Naive thymus-derived CD8-positive, alpha-beta T cell (primary cell): ENCODE measurements around the gene AP1S1. TPM values are rescaled to one million over a fixed set of nuclear protein-coding genes. Genes with fewer than 3 reads are reported as not detected.

Source experiments
- ATAC-seq, 2 donors: fragments of 150-1000 bp; cut with Tn5 transposase in 1 of 2; sonication (Bioruptor Pico), chemical (Tn5 transposase) in 1 of 2; 1 replicate in 1 of 2; 2 replicates in 1 of 2; pipeline ENCODE4 v1.10.0; 2021; ENCODE audit warnings: mild to moderate bottlenecking in 2 of 2, moderate library complexity in 2 of 2
- POLR2A ChIA-PET: fragments of 350-600 bp; sonication (Branson Sonifier 250); formaldehyde crosslinking; loops from one replicate; lab custom pipeline; 2021; ENCODE audit warnings: antibody characterized with exemption; lab: Charles Lee
- DNase-seq, 10 donors: peaks; one replicate each; pipeline versions ENCODE4 v3.0.0 to v3.0.0-alpha.2; 2020 to 2022
- H3K27ac Mint-ChIP-seq, 10 donors: one replicate each; pipeline ENCODE4 v1.8.0; 2020 to 2022; ENCODE audit warnings: mild to moderate bottlenecking in 10 of 10, mixed read lengths in 10 of 10, moderate library complexity in 4 of 10, inconsistent platforms in 1 of 10
- H3K27me3 Mint-ChIP-seq, 5 donors: one replicate each; pipeline ENCODE4 v1.8.0; 2021 to 2022; ENCODE audit warnings: mixed read lengths in 5 of 5
- H3K36me3 Mint-ChIP-seq, 3 donors: one replicate each; pipeline ENCODE4 v1.8.0; 2020 to 2022; ENCODE audit warnings: mixed read lengths in 3 of 3, mild to moderate bottlenecking in 2 of 3, inconsistent platforms in 1 of 3
- H3K4me1 Mint-ChIP-seq, 4 donors: one replicate each; pipeline ENCODE4 v1.8.0; 2021 to 2022; ENCODE audit warnings: mixed read lengths in 4 of 4
- H3K4me3 Mint-ChIP-seq, 10 donors: one replicate each; pipeline ENCODE4 v1.8.0; 2020 to 2022; ENCODE audit warnings: mild to moderate bottlenecking in 10 of 10, mixed read lengths in 10 of 10, moderate library complexity in 6 of 10, inconsistent platforms in 1 of 10
- H3K9me3 Mint-ChIP-seq, 9 donors: one replicate each; pipeline ENCODE4 v1.8.0; 2020 to 2022; ENCODE audit warnings: mixed read lengths in 9 of 9, mild to moderate bottlenecking in 3 of 9, inconsistent platforms in 1 of 9, moderate library complexity in 1 of 9
- polyA plus RNA-seq, 3 donors: library from polyadenylated mRNA; unstranded; fragments of 300-500 nt; fragmentation: Illumina TruSeq; gene quantifications; one replicate each; pipeline ENCODE4 v1.2.3, GENCODE V29; 2021
- total RNA-seq, 8 experiments: library from RNA in 2 of 8; stranded (reverse) in 2 of 8; gene quantifications; one replicate each; pipeline ENCODE4 v1.2.3 and lab custom pipeline; 2021 to 2026

The AP1S1 gene
- total and polyA plus RNA-seq, 5 experiments from 2014 or later, result 3.3 to 9.9 (median 4.6) TPM

DNA sequence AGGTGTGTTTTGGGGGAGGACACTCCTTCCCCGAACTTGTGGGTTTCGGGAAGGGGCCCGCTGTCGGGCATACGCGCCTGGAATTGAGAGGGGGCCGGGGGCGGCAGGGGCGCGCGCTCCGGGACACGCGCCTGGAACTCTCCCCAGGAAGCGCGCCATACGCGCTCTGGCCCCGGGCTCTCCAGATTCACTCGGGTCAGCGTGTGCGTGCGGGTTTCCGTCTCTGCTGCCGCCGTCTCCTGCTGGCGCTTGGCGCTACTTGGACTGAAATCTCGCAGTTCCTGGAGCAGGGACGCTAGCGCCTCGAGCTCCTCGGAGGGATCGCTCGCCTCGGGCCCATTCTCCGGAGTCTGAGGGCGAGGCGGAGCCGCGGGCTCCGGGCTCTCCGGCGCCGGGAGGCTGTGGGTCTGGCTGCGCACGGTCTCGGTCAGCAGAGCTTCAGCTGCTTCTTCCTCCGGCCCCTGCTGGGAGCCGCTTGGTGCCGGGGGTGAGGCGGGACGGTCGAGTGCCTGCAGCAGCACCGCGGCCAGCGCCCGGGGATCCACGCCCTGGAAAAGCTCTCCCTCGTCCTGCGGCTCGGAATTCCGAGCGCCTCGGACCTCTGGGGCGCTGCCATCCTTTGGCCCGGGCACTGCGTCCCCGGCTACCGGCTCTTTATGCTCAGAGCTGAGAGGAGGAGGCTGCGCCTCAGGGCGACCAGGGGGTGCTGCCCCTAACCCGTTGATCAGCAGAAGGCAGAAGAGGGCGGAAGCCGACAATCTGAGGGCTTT, 10.0 kb downstream of the AP1S1 start:
- ATAC-seq (no peak), DNase-seq (no peak)
- Mint-ChIP-seq H3K36me3 (peaks cover 0 to 19% (median 6%) of the 10 kb centered on the region in 3 donors), H3K4me3 (peak overlapping the region; percentile 51 to 99 (median 76)), H3K4me1 (peaks cover 30 to 46% (median 43%) of the 10 kb centered on the region in 4 donors), H3K9me3 (no peaks in the 10 kb centered on the region), H3K27ac (peak overlapping the region in 1 of 10 donors; percentile 48), H3K27me3 (peaks cover 26 to 65% (median 37%) of the 10 kb centered on the region in 5 donors)
- POLR2A ChIA-PET, result interaction anchor here (0.6 to 1.9 kb wide), 3 partner anchors 8 to 483 kb away, joined by 3 to 6 read pairs (median 3); no protein-coding TSS in a partner anchor

GRCh38 chr7:101165075-101165957, 11.0 kb downstream of the AP1S1 start, which contains the start of gene VGF:
Gene VGF, minus strand, starts transcription at chr7:101165569. Its CDS starts 726 bp downstream, at chr7:101164843.
- POLR2A ChIA-PET, result interaction anchor here (0.6 to 1.9 kb wide), 3 partner anchors 10 to 126 kb away, joined by 3 to 6 read pairs (median 3); no protein-coding TSS in a partner anchor
- ATAC-seq (peak; percentile 74 to 87), DNase-seq (peak; percentile 85 to 96 (median 90))
- peak within 1 kb of the TSS in 9 of 10 donors; percentile 42 to 95 (median 65) for H3K27ac Mint-ChIP-seq
- no peaks in the 10 kb centered on the region for H3K9me3 Mint-ChIP-seq
- peaks cover 34 to 70% (median 46%) of the 10 kb centered on the region in 5 donors for H3K27me3 Mint-ChIP-seq
- H3K4me1 Mint-ChIP-seq, result peaks cover 36 to 57% (median 54%) of the 10 kb centered on the region in 4 donors
- H3K36me3 Mint-ChIP-seq, result peaks cover 0 to 10% (median 3%) of the 10 kb centered on the region in 3 donors
- H3K4me3 Mint-ChIP-seq, result peak within 1 kb of the TSS; percentile 56 to 99 (median 76)

DNA sequence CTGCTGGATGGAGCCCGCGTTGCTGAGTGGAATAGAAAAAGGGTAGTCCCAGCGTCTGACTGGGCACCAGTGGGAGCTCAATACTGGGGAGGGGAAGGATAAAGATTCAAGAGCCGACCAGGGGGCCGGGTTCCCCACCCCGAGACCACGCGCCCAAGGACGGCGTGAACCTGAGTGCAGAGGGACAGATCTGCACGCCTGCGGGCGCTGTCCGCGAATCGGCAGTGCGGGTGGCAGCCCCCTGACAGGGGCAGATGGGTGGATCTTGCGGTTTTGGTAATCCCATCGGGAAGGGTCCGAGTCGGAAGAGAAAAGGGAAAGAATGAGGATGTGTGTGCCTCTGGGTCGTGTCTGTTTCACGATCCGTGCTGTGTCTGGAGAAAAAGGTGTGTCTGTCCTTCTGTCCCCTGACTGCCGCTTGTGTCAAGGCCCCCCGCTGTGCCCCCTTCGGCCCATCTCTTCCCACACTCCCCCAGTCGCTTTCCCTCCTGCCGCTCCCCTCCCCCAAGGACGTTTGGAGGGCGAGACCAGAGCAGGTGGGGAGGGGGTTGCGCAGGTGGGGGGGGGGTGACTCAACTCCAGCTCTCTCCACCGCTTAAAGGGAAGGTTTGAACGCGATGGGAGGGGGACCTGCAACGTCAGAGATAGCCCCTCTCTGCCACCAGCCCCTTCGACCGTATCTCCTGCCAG, 11.8 kb downstream of the AP1S1 start:
- DNase-seq, result no peak
- Mint-ChIP-seq H3K36me3 (peaks cover 0 to 6% (median 3%) of the 10 kb centered on the region in 3 donors), H3K9me3 (no peaks in the 10 kb centered on the region), H3K27me3 (peaks cover 40 to 77% (median 54%) of the 10 kb centered on the region in 5 donors), H3K4me1 (peaks cover 44 to 64% (median 62%) of the 10 kb centered on the region in 4 donors), H3K4me3 (peak overlapping the region; percentile 50 to 99 (median 76)), H3K27ac (peak overlapping the region in 5 of 10 donors; percentile 48 to 95 (median 89))
- ATAC-seq, result no peak
- POLR2A ChIA-PET, result interaction anchor here (0.6 to 1.9 kb wide), 2 partner anchors 10 to 125 kb away, joined by 3 to 6 read pairs; no protein-coding TSS in a partner anchor

- peak overlapping the region in 2 of 10 donors; percentile 38 to 60 for H3K4me3 Mint-ChIP-seq
- POLR2A ChIA-PET, result no interaction called here
- H3K4me1 Mint-ChIP-seq, result peaks cover 49 to 68% (median 66%) of the 10 kb centered on the region in 4 donors
Measured at GRCh38 chr7:101166648-101166908, 12.3 kb downstream of the AP1S1 start.

DNA sequence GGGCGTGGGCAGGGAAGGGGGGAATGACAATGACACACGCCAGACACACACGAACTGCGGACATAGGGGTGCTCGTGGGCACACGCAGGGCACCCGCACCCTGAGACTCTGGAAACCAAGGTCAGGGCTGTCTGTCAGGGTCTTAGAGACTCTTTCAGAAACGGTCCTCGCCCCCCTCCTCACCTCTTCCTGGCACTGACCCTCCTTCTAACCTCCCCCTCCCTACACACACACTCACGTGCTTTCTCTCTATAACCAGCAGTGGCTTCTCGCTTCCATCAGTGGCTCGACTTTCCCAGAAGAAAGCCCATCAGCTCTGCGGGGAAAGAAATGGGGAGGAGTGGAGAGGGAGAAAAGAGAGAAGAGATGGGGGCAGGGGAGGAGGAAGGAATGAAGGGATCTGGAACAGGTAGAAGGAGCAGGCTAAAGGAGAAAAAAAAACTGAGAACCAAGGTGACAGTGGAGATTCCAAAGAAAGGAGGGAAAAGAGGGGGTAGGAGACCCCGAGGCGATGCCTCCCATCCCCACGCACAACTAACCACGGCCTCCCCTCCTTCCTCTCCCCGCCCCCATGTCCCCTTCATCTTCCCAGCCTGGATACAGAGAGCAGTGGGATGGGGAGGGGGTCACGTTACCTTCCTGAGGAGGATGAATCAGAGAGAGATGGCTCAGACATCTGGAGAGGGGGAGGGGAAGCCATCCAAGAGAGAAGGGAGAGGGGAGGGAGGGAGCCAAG, 12.8 kb downstream of the AP1S1 start:
- H3K27me3 Mint-ChIP-seq, result peaks cover 45 to 82% (median 62%) of the 10 kb centered on the region in 5 donors
- peak overlapping the region in 1 of 10 donors; percentile 68 for H3K27ac Mint-ChIP-seq
- H3K4me3 Mint-ChIP-seq, result peak overlapping the region in 5 of 10 donors; percentile 25 to 52 (median 38)
- peaks cover 0 to 6% (median 2%) of the 10 kb centered on the region in 3 donors for H3K36me3 Mint-ChIP-seq
- ATAC-seq, result no peak
- peaks cover 52 to 73% (median 71%) of the 10 kb centered on the region in 4 donors for H3K4me1 Mint-ChIP-seq
- no peak for DNase-seq
- POLR2A ChIA-PET, result no interaction called here
- H3K9me3 Mint-ChIP-seq, result no peaks in the 10 kb centered on the region

More at GRCh38 chr7:101166648-101166908, 12.3 kb downstream of the AP1S1 start:
- Mint-ChIP-seq H3K27ac (no peak overlapping the region), H3K9me3 (no peaks in the 10 kb centered on the region), H3K36me3 (peaks cover 0 to 6% (median 2%) of the 10 kb centered on the region in 3 donors), H3K27me3 (peaks cover 44 to 77% (median 59%) of the 10 kb centered on the region in 5 donors)
- DNase-seq (no peak), ATAC-seq (no peak)

- no peak for ATAC-seq
- no peak for DNase-seq
- Mint-ChIP-seq H3K4me1 (peaks cover 51 to 78% (median 70%) of the 10 kb centered on the region in 4 donors), H3K27me3 (peaks cover 47 to 83% (median 65%) of the 10 kb centered on the region in 5 donors), H3K4me3 (no peak overlapping the region), H3K36me3 (peaks cover 0 to 6% (median 2%) of the 10 kb centered on the region in 3 donors), H3K27ac (peak overlapping the region in 1 of 10 donors; percentile 50), H3K9me3 (no peaks in the 10 kb centered on the region)
- POLR2A ChIA-PET, result no interaction called here
Measured at GRCh38 chr7:101167645-101168411, 13.6 kb downstream of the AP1S1 start.

GRCh38 chr7:101168412-101169049, 14.3 kb downstream of the AP1S1 start:
- H3K4me1 Mint-ChIP-seq, result peaks cover 52 to 82% (median 72%) of the 10 kb centered on the region in 4 donors
- DNase-seq (no peak), ATAC-seq (no peak)
- POLR2A ChIA-PET, result no interaction called here
- peak overlapping the region in 1 of 10 donors; percentile 50 for H3K27ac Mint-ChIP-seq
- H3K9me3 Mint-ChIP-seq, result no peaks in the 10 kb centered on the region
- H3K36me3 Mint-ChIP-seq, result peaks cover 0 to 6% (median 2%) of the 10 kb centered on the region in 3 donors
- H3K4me3 Mint-ChIP-seq, result peak overlapping the region in 4 of 10 donors; percentile 31 to 61 (median 48)
- H3K27me3 Mint-ChIP-seq, result peaks cover 48 to 89% (median 67%) of the 10 kb centered on the region in 5 donors

- ATAC-seq, result peak in 1 of 2 donors; percentile 3
- peaks cover 0 to 3% (median 0%) of the 10 kb centered on the region in 9 donors for H3K9me3 Mint-ChIP-seq
- H3K27ac Mint-ChIP-seq, result peak overlapping the region in 3 of 10 donors; percentile 29 to 60 (median 49)
- no peak for DNase-seq
- POLR2A ChIA-PET, result no interaction called here
- H3K36me3 Mint-ChIP-seq, result peaks cover 0 to 11% (median 2%) of the 10 kb centered on the region in 3 donors
- H3K4me3 Mint-ChIP-seq, result peak overlapping the region in 9 of 10 donors; percentile 30 to 77 (median 63)
- H3K4me1 Mint-ChIP-seq, result peaks cover 57 to 89% (median 77%) of the 10 kb centered on the region in 4 donors
- peaks cover 51 to 96% (median 72%) of the 10 kb centered on the region in 5 donors for H3K27me3 Mint-ChIP-seq
Measured at GRCh38 chr7:101169110-101169837, 15.0 kb downstream of the AP1S1 start.

- Mint-ChIP-seq H3K36me3 (peaks cover 0 to 11% (median 2%) of the 10 kb centered on the region in 3 donors), H3K27me3 (peaks cover 52 to 98% (median 77%) of the 10 kb centered on the region in 5 donors), H3K9me3 (peaks cover 0 to 3% (median 0%) of the 10 kb centered on the region in 9 donors), H3K27ac (peak overlapping the region in 2 of 10 donors; percentile 29 to 60), H3K4me1 (peaks cover 57 to 88% (median 77%) of the 10 kb centered on the region in 4 donors), H3K4me3 (peak overlapping the region; percentile 30 to 81 (median 64))
- POLR2A ChIA-PET, result no interaction called here
- peak; percentile 54 to 58 for ATAC-seq
- peak; percentile 63 to 84 (median 78) for DNase-seq
Measured at GRCh38 chr7:101169838-101170551, 15.7 kb downstream of the AP1S1 start.
